ENCODE measurements around the gene STX16.
"Not testable (repeated sequence)": the region's sequence is repeated elsewhere in the genome, so short reads cannot be mapped to it uniquely, and the experiment has no call there.

The STX16 gene

GRCh38 chr20:58712151-58712791, 61.2 kb downstream of the STX16 start:
- no peak for DNase-seq

- no peak for DNase-seq
Observed at GRCh38 chr20:58712806-58713731, 62.0 kb downstream of the STX16 start.

GRCh38 chr20:58713801-58714339, 62.8 kb downstream of the STX16 start:
- DNase-seq: no peak

GRCh38 chr20:58714340-58714922, 63.3 kb downstream of the STX16 start:
- DNase-seq: no peak

- DNase-seq: no peak
Observed at GRCh38 chr20:58714923-58715351, 63.9 kb downstream of the STX16 start.

GRCh38 chr20:58715391-58715800, 64.3 kb downstream of the STX16 start:
- no peak for DNase-seq

GRCh38 chr20:58715801-58716475, 64.9 kb downstream of the STX16 start:
- DNase-seq: no peak

- no peak for DNase-seq
Observed at GRCh38 chr20:58716476-58717277, 65.6 kb downstream of the STX16 start.

GRCh38 chr20:58717278-58718091, 66.4 kb downstream of the STX16 start:
- DNase-seq: no peak

- no peak for DNase-seq
Observed at GRCh38 chr20:58718121-58718563, 67.1 kb downstream of the STX16 start.

GRCh38 chr20:58718729-58719128, 67.6 kb downstream of the STX16 start:
- DNase-seq: no peak

- no peak for DNase-seq
Observed at GRCh38 chr20:58719258-58719657, 68.2 kb downstream of the STX16 start.

- no peak for DNase-seq
Observed at GRCh38 chr20:58719971-58720371, 68.9 kb downstream of the STX16 start.

- DNase-seq: no peak
Observed at GRCh38 chr20:58720890-58721289, 69.8 kb downstream of the STX16 start.

GRCh38 chr20:58721951-58722778, 71.1 kb downstream of the STX16 start:
- DNase-seq: no peak

- DNase-seq: no peak
Observed at GRCh38 chr20:58722877-58723627, 72.0 kb downstream of the STX16 start.

GRCh38 chr20:58723628-58723984, 72.5 kb downstream of the STX16 start:
- no peak for DNase-seq

- DNase-seq: not testable (repeated sequence)
Observed at GRCh38 chr20:58726156-58726555, 75.1 kb downstream of the STX16 start.
